Activated T-cell treated with anti-CD3 and anti-CD28 coated beads for 48 hours (primary cell): ENCODE results near the gene PRR5.
"Not testable (repeated sequence)": the region's sequence is repeated elsewhere in the genome, so short reads cannot be mapped to it uniquely, and the experiment has no call there.

ENCODE experiments used
- DNase-seq: peaks from one replicate; pipeline ENCODE4 v3.0.0-alpha.2; 2020; ENCODE audit warnings: low read depth

The PRR5 gene

GRCh38 chr22:44735518-44736428, 33.8 kb downstream of the PRR5 start:
- DNase-seq = peak; percentile 74

GRCh38 chr22:44736581-44737405, 34.8 kb downstream of the PRR5 start:
- DNase-seq = no peak

- no peak for DNase-seq
Measured at GRCh38 chr22:44737406-44738346, 35.7 kb downstream of the PRR5 start.

GRCh38 chr22:44738347-44738715, 36.3 kb downstream of the PRR5 start:
- no peak for DNase-seq

GRCh38 chr22:44739024-44739423, 37.0 kb downstream of the PRR5 start:
- DNase-seq = no peak

- not testable (repeated sequence) for DNase-seq
Measured at GRCh38 chr22:44739666-44740065, 37.7 kb downstream of the PRR5 start.

- no peak for DNase-seq
Measured at GRCh38 chr22:44740307-44740706, 38.3 kb downstream of the PRR5 start.

- no peak for DNase-seq
Measured at GRCh38 chr22:44741929-44742328, 39.9 kb downstream of the PRR5 start.

GRCh38 chr22:44743247-44743646, 41.2 kb downstream of the PRR5 start:
- no peak for DNase-seq

GRCh38 chr22:44743804-44744211, 41.8 kb downstream of the PRR5 start:
- no peak for DNase-seq

GRCh38 chr22:44745853-44746789, 44.1 kb downstream of the PRR5 start:
- DNase-seq = no peak

GRCh38 chr22:44747784-44748127, 45.8 kb downstream of the PRR5 start:
- not testable (repeated sequence) for DNase-seq

- DNase-seq = no peak
Measured at GRCh38 chr22:44748524-44748923, 46.5 kb downstream of the PRR5 start.

- DNase-seq = no peak
Measured at GRCh38 chr22:44750481-44750880, 48.5 kb downstream of the PRR5 start.

- no peak for DNase-seq
Measured at GRCh38 chr22:44752285-44753188, 50.5 kb downstream of the PRR5 start, which contains the start of gene ARHGAP8. Gene ARHGAP8, plus strand, starts transcription at chr22:44752575. Its CDS starts 33,953 bp downstream, at chr22:44786528.

- DNase-seq = no peak
Measured at GRCh38 chr22:44753189-44754042, 51.4 kb downstream of the PRR5 start.

GRCh38 chr22:44754998-44755397, 53.0 kb downstream of the PRR5 start:
- DNase-seq = no peak

- no peak for DNase-seq
Measured at GRCh38 chr22:44755417-44755816, 53.4 kb downstream of the PRR5 start.

GRCh38 chr22:44755956-44756361, 54.0 kb downstream of the PRR5 start:
- no peak for DNase-seq
